Kidney (tissue), 14 donors: ENCODE measurements around the gene C4orf54. TPM values are rescaled to one million over a fixed set of nuclear protein-coding genes. Genes with fewer than 3 reads are reported as not detected.

Experiments
- DNase-seq, 5 donors: peaks; one replicate each; pipeline ENCODE4 v3.0.0-alpha.2; 2013 to 2020
- FAIRE-seq: peaks from 2 replicates; lab custom pipeline; 2012; peaks lifted over from hg19 to GRCh38; lab: Jason Lieb, UNC
- H3K27ac ChIP-seq, 2 donors: one replicate each; pipeline ENCODE4 v1.7.0; 2013; ENCODE audit warnings: low read depth in 2 of 2, low read length in 2 of 2, inconsistent platforms in 1 of 2
- H3K27me3 ChIP-seq: one replicate; pipeline ENCODE4 v1.7.1; 2013; ENCODE audit warnings: low read length, inconsistent platforms; ENCODE audit not compliant: control insufficient read depth, insufficient read depth
- H3K36me3 ChIP-seq, 3 donors: one replicate each; pipeline versions ENCODE4 v1.7.0 to v1.7.1; 2013; ENCODE audit warnings: low read length in 3 of 3, control low read depth in 1 of 3, inconsistent platforms in 1 of 3; ENCODE audit not compliant: insufficient read depth in 3 of 3, control insufficient read depth in 2 of 3
- H3K4me1 ChIP-seq, 3 donors: one replicate each; pipeline versions ENCODE4 v1.7.0 to v1.7.1; 2013; ENCODE audit warnings: low read length in 3 of 3, inconsistent platforms in 1 of 3, low read depth in 1 of 3; ENCODE audit not compliant: control insufficient read depth in 2 of 3, insufficient read depth in 2 of 3
- H3K4me3 ChIP-seq, 3 donors: one replicate each; pipeline versions ENCODE4 v1.7.0 to v1.8.1; 2013; ENCODE audit warnings: low read length in 3 of 3, control low read depth in 1 of 3, inconsistent platforms in 1 of 3
- H3K9ac ChIP-seq, 3 donors: one replicate each; pipeline versions ENCODE4 v1.7.0 to v1.7.1; 2013; ENCODE audit warnings: low read length in 3 of 3, control low read depth in 1 of 3, inconsistent platforms in 1 of 3
- H3K9me3 ChIP-seq, 3 donors: one replicate each; pipeline versions ENCODE4 v1.7.0 to v1.7.1; 2013; ENCODE audit warnings: low read length in 3 of 3, control low read depth in 1 of 3, inconsistent platforms in 1 of 3; ENCODE audit not compliant: control insufficient read depth in 2 of 3, insufficient read depth in 1 of 3
- CTCF ChIP-seq: IDR thresholded peaks from 3 replicates; pipeline ENCODE4 v1.5.1; 2012; ENCODE audit warnings: mild to moderate bottlenecking, moderate library complexity, borderline replicate concordance; ENCODE audit not compliant: insufficient read depth; ENCODE audit errors: extremely low read depth
- intact Hi-C: fragments of 100-400 bp; cut with DNase I; formaldehyde crosslinking; loops from one replicate; pipeline ENCODE4 v1.11.1; 2022
- polyA plus RNA-seq: library from polyadenylated mRNA; stranded (reverse); fragments of 350-450 nt; fragmentation: Illumina TruSeq; extraction: RNeasy Lipid Tissue Mini Kit (QIAGEN cat#74804); gene quantifications from one replicate; pipeline ENCODE4 v1.2.3, GENCODE V29; 2014; ENCODE audit warnings: low read depth, low replicate concordance; ENCODE audit not compliant: insufficient read depth
- total RNA-seq: library from RNA; stranded (reverse); fragmentation: NEBNext Ultra II Directional; extraction: Animal tissue kit (Norgen Biotek cat#: 25700); gene quantifications from one replicate; pipeline ENCODE4 v1.2.1, GENCODE V29; 2021
- donor health status: control.
- donor health status: control.
- donor health status: control.
- donor health status: control.
- donor health status: control.
- donor health status: DM: yes; HTN: yes; CAD: no.
- donor health status: Normal renal cell carcinoma (clear cell type).

The C4orf54 gene
- total and polyA plus RNA-seq, 2 donors from 2014 or later = 0.19 to 0.56 TPM

- Histone ChIP-seq H3K27ac (no peak overlapping the region), H3K36me3 (no peaks in the 10 kb centered on the region), H3K9me3 (no peaks in the 10 kb centered on the region), H3K9ac (no peak overlapping the region), H3K4me3 (no peak overlapping the region), H3K27me3 (no peaks in the 10 kb centered on the region), H3K4me1 (no peaks in the 10 kb centered on the region)
- no peak for TF ChIP-seq CTCF
- DNase-seq (no peak), FAIRE-seq (no peak)
- intact Hi-C loops = no loop called here
These were observed 22.8 kb downstream of the C4orf54 start for GRCh38 chr4:99634742-99635360.

GRCh38 chr4:99633772-99634171 is 23.9 kb downstream of the C4orf54 start:
- no peak overlapping the region for H3K27ac ChIP-seq
- DNase-seq (no peak), FAIRE-seq (no peak)
- H3K4me3 ChIP-seq = no peak overlapping the region
- H3K27me3 ChIP-seq = no peaks in the 10 kb centered on the region
- H3K4me1 ChIP-seq = no peaks in the 10 kb centered on the region
- no peaks in the 10 kb centered on the region for H3K36me3 ChIP-seq
- no peaks in the 10 kb centered on the region for H3K9me3 ChIP-seq
- no peak overlapping the region for H3K9ac ChIP-seq
- no peak for TF ChIP-seq CTCF
- intact Hi-C loops = no loop called here

GRCh38 chr4:99630857-99631360 is 26.7 kb downstream of the C4orf54 start:
- Histone ChIP-seq H3K9me3 (no peaks in the 10 kb centered on the region), H3K27ac (no peak overlapping the region), H3K27me3 (no peaks in the 10 kb centered on the region), H3K36me3 (no peaks in the 10 kb centered on the region), H3K9ac (no peak overlapping the region), H3K4me3 (no peak overlapping the region), H3K4me1 (no peaks in the 10 kb centered on the region)
- DNase-seq (no peak), FAIRE-seq (no peak)
- TF ChIP-seq CTCF = no peak
- intact Hi-C loops = no loop called here
